OCI-LY1 (cell line): ENCODE data around the gene C19orf67.
A peak's percentile ranks its signal among the peaks of the same experiment; 100 is the strongest.

Experiments
- H2AFZ ChIP-seq: fragments of 200-600 bp; sonication (generic), shearing (Covaris generic); 2 replicates; pipeline ENCODE4 v1.6.0; 2014; ENCODE audit warnings: antibody characterized with exemption, mild to moderate bottlenecking, low read length
- H3F3A ChIP-seq: fragments of 200-600 bp; sonication (generic), shearing (Covaris generic); 2 replicates; pipeline ENCODE4 v1.6.0; 2014; ENCODE audit warnings: mild to moderate bottlenecking, antibody characterized with exemption, low read length, moderate library complexity; ENCODE audit not compliant: insufficient read depth
- H3K27ac ChIP-seq: fragments of 200-600 bp; sonication (generic); 2 replicates; pipeline ENCODE4 v1.5.1; 2014; ENCODE audit warnings: low read length, mixed run types, mild to moderate bottlenecking, low read depth; ENCODE audit not compliant: poor library complexity, severe bottlenecking
- H3K27me3 ChIP-seq: fragments of 200-600 bp; sonication (generic); 2 replicates; pipeline ENCODE4 v1.6.0; 2014; ENCODE audit warnings: antibody characterized with exemption, mild to moderate bottlenecking, low read length, moderate library complexity; ENCODE audit not compliant: insufficient read depth
- H3K36me3 ChIP-seq: fragments of 200-600 bp; sonication (generic); 2 replicates; pipeline ENCODE4 v1.6.1; 2014; ENCODE audit warnings: mild to moderate bottlenecking, antibody characterized with exemption, low read length, moderate library complexity, mixed read lengths; ENCODE audit not compliant: insufficient read depth
- H3K4me1 ChIP-seq: fragments of 200-600 bp; sonication (generic); 2 replicates; pipeline ENCODE4 v1.5.1; 2014; ENCODE audit warnings: mild to moderate bottlenecking, low read length, moderate library complexity; ENCODE audit not compliant: insufficient read depth, severe bottlenecking
- H3K4me2 ChIP-seq: fragments of 200-600 bp; sonication (generic), shearing (Covaris generic); 2 replicates; pipeline ENCODE4 v1.6.1; 2014; ENCODE audit warnings: low read length
- H3K4me3 ChIP-seq: fragments of 200-600 bp; sonication (generic); 2 replicates; pipeline ENCODE4 v1.5.1; 2014; ENCODE audit warnings: low read length, low read depth, mild to moderate bottlenecking, mixed read lengths; ENCODE audit not compliant: poor library complexity, severe bottlenecking
- H3K79me2 ChIP-seq: fragments of 200-600 bp; shearing (Covaris generic); 2 replicates; pipeline ENCODE4 v1.6.1; 2016; ENCODE audit warnings: mixed run types, low read length, mixed read lengths; ENCODE audit not compliant: insufficient read depth
- H3K9ac ChIP-seq: fragments of 200-600 bp; sonication (generic), shearing (Covaris generic); 2 replicates; pipeline ENCODE4 v1.6.1; 2014; ENCODE audit warnings: mild to moderate bottlenecking, low read length, mixed read lengths
- H3K9me2 ChIP-seq: fragments of 200-600 bp; sonication (generic), shearing (Covaris generic); 2 replicates; pipeline ENCODE4 v1.6.1; 2014; ENCODE audit warnings: low read depth, mild to moderate bottlenecking, low read length, mixed read lengths
- H3K9me3 ChIP-seq: fragments of 200-600 bp; shearing (Covaris generic); 2 replicates; pipeline ENCODE4 v1.6.1; 2014; ENCODE audit warnings: low read length, mixed read lengths
- H4K20me1 ChIP-seq: fragments of 200-600 bp; sonication (generic), shearing (Covaris generic); 2 replicates; pipeline ENCODE4 v1.6.0; 2016; ENCODE audit warnings: mild to moderate bottlenecking, low read length; ENCODE audit not compliant: insufficient read depth
- EZH2 ChIP-seq: fragments of 200-600 bp; sonication (generic), shearing (Covaris generic); IDR thresholded peaks from 2 replicates; pipeline ENCODE4 v1.8.0; 2017; ENCODE audit warnings: borderline replicate concordance, mixed run types, mild to moderate bottlenecking, antibody characterized with exemption, low read length, moderate library complexity, mixed read lengths
- TF ChIP-seq, protein P1 (sequence below): fragments of 200-600 bp; sonication (generic), shearing (Covaris generic); IDR thresholded peaks from 2 replicates; pipeline ENCODE4 v1.5.1; 2017; ENCODE audit warnings: mild to moderate bottlenecking, antibody characterized with exemption, low read length, moderate library complexity, mixed read lengths

Gene C19orf67

DNA sequence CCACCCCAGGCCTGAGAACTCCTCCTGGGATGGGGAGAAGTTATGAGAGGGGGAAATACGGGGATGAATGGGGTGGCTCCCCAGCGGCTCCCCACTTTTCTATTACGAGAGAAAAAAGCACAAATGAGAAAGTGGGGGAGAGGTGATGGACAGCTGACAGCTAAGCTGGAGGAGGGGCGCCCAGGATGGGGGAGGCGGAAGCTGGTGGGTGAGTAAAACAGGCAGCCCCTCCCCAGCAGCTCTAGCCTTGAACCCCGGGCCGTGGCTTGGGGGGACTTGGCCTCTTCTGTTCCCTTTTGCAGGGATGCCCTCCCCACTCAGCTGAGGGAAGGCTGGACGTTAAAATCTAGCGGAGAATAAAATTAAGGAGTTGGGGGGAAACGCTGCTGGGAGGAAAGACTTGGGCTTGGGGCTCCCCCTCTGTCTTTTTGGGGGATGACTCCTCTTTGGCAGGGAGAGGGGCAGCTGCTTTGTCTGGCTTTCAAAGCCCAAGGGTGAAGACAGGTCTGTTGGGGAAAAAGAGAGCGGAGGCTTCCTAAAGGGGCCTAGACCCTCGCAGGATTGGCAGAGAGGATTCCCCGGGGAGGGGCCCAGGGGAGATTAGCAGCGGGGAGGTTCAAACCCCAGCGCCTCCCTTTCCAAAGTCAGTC lies 6.4 kb upstream of the C19orf67 start:
- Histone ChIP-seq H3K9me2 (no peaks in the 10 kb centered on the region), H3K27me3 (no peaks in the 10 kb centered on the region), H3K79me2 (no peaks in the 10 kb centered on the region), H3K4me1 (peaks cover 18% of the 10 kb centered on the region), H3K9ac (peak overlapping the region; percentile 99), H3F3A (no peaks in the 10 kb centered on the region), H3K4me3 (peak overlapping the region; percentile 95), H3K27ac (peak overlapping the region; percentile 89), H2AFZ (no peak overlapping the region), H3K36me3 (peaks cover 25% of the 10 kb centered on the region), H3K9me3 (peaks cover 7% of the 10 kb centered on the region), H4K20me1 (no peaks in the 10 kb centered on the region), H3K4me2 (peak overlapping the region; percentile 99)
- TF ChIP-seq EZH2: no peak
- TF ChIP-seq, protein P1, sequence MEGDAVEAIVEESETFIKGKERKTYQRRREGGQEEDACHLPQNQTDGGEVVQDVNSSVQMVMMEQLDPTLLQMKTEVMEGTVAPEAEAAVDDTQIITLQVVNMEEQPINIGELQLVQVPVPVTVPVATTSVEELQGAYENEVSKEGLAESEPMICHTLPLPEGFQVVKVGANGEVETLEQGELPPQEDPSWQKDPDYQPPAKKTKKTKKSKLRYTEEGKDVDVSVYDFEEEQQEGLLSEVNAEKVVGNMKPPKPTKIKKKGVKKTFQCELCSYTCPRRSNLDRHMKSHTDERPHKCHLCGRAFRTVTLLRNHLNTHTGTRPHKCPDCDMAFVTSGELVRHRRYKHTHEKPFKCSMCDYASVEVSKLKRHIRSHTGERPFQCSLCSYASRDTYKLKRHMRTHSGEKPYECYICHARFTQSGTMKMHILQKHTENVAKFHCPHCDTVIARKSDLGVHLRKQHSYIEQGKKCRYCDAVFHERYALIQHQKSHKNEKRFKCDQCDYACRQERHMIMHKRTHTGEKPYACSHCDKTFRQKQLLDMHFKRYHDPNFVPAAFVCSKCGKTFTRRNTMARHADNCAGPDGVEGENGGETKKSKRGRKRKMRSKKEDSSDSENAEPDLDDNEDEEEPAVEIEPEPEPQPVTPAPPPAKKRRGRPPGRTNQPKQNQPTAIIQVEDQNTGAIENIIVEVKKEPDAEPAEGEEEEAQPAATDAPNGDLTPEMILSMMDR: no peak

- Histone ChIP-seq H2AFZ (no peak overlapping the region), H4K20me1 (no peaks in the 10 kb centered on the region), H3K27ac (peak overlapping the region; percentile 89), H3K4me3 (peak overlapping the region; percentile 95), H3K9ac (peak overlapping the region; percentile 99), H3K79me2 (no peaks in the 10 kb centered on the region), H3K36me3 (peaks cover 26% of the 10 kb centered on the region), H3K4me2 (peak overlapping the region; percentile 99), H3K27me3 (no peaks in the 10 kb centered on the region), H3K4me1 (peaks cover 18% of the 10 kb centered on the region), H3F3A (no peaks in the 10 kb centered on the region), H3K9me2 (no peaks in the 10 kb centered on the region), H3K9me3 (peaks cover 7% of the 10 kb centered on the region)
- TF ChIP-seq, protein P1: peak; percentile 56
- TF ChIP-seq EZH2: no peak
Observed at GRCh38 chr19:14091081-14091812, 5.7 kb upstream of the C19orf67 start.

- peak within 1 kb of the TSS; percentile 99 for H3K4me2 ChIP-seq
- H3K27me3 ChIP-seq: no peaks in the 10 kb centered on the region
- H3K36me3 ChIP-seq: peaks cover 28% of the 10 kb centered on the region
- peak within 1 kb of the TSS; percentile 89 for H3K27ac ChIP-seq
- peak within 1 kb of the TSS; percentile 99 for H3K9ac ChIP-seq
- peak within 1 kb of the TSS; percentile 95 for H3K4me3 ChIP-seq
- no peaks in the 10 kb centered on the region for H3K9me2 ChIP-seq
- H3K79me2 ChIP-seq: no peaks in the 10 kb centered on the region
- H3K4me1 ChIP-seq: peaks cover 18% of the 10 kb centered on the region
- TF ChIP-seq, protein P1: peak; percentile 12; the same call in 1 of the 2 replicates
- no peak for TF ChIP-seq EZH2
- no peak within 1 kb of the TSS for H2AFZ ChIP-seq
- no peaks in the 10 kb centered on the region for H3F3A ChIP-seq
- peaks cover 7% of the 10 kb centered on the region for H3K9me3 ChIP-seq
- no peaks in the 10 kb centered on the region for H4K20me1 ChIP-seq
Observed at GRCh38 chr19:14090509-14091080, 5.0 kb upstream of the C19orf67 start, which contains the start of gene SAMD1. Gene SAMD1, minus strand, starts transcription at chr19:14090751.
